Fibroblast of skin of right quadriceps (primary cell): ENCODE data around the gene PSMC2.

Experiments used
- DNase-seq: peaks from one replicate; pipeline ENCODE4 v3.0.0-alpha.2; 2013

Gene PSMC2

GRCh38 chr7:103347507-103348267, at the start of gene PSMC2:
TSS of gene PSMC2 (plus strand) at chr7:103347643. CDS start at chr7:103347712, 69 bp downstream.
- DNase-seq = peak; percentile 93

GRCh38 chr7:103297837-103298179, 49.6 kb upstream of the PSMC2 start:
- DNase-seq = no peak

GRCh38 chr7:103299660-103300059, 47.8 kb upstream of the PSMC2 start:
- DNase-seq = no peak

- no peak for DNase-seq
These were observed 46.0 kb upstream of the PSMC2 start for GRCh38 chr7:103301441-103301840.

GRCh38 chr7:103307503-103308231, 39.8 kb upstream of the PSMC2 start:
- DNase-seq = no peak

GRCh38 chr7:103314852-103315251, 32.6 kb upstream of the PSMC2 start:
- no peak for DNase-seq

- no peak for DNase-seq
These were observed 31.0 kb upstream of the PSMC2 start for GRCh38 chr7:103316380-103316941.

- DNase-seq = no peak
These were observed 30.4 kb upstream of the PSMC2 start for GRCh38 chr7:103317009-103317408.

- no peak for DNase-seq
These were observed 21.7 kb upstream of the PSMC2 start for GRCh38 chr7:103325744-103326143.

GRCh38 chr7:103336761-103337160, 10.7 kb upstream of the PSMC2 start:
- DNase-seq = no peak

- no peak for DNase-seq
These were observed 8.6 kb upstream of the PSMC2 start for GRCh38 chr7:103338864-103339263.

- no peak for DNase-seq
These were observed 6.0 kb upstream of the PSMC2 start for GRCh38 chr7:103341466-103341865.

- DNase-seq = no peak
These were observed 4.1 kb upstream of the PSMC2 start for GRCh38 chr7:103343332-103343731.

- peak; percentile 28 for DNase-seq
These were observed 3.5 kb upstream of the PSMC2 start for GRCh38 chr7:103343758-103344452.

GRCh38 chr7:103344453-103345149, 2.8 kb upstream of the PSMC2 start, which contains the start of gene DNAJC2:
TSS of gene DNAJC2 (minus strand) at chr7:103344767. CDS start at chr7:103344622, 145 bp downstream.
- DNase-seq = peak; percentile 92

GRCh38 chr7:103346396-103346795, 1.0 kb upstream of the PSMC2 start:
- peak; percentile 24 for DNase-seq

GRCh38 chr7:103348452-103348851, 1.0 kb downstream of the PSMC2 start:
- no peak for DNase-seq

GRCh38 chr7:103348959-103349358, 1.5 kb downstream of the PSMC2 start:
- no peak for DNase-seq

GRCh38 chr7:103349805-103350204, 2.4 kb downstream of the PSMC2 start:
- no peak for DNase-seq

- DNase-seq = no peak
These were observed 22.0 kb downstream of the PSMC2 start for GRCh38 chr7:103369432-103369831.

GRCh38 chr7:103373866-103374643, 26.6 kb downstream of the PSMC2 start:
- no peak for DNase-seq
